Omental fat pad (tissue), 4 donors: Measurements from ENCODE around the gene COL23A1. TPM values are rescaled to one million over a fixed set of nuclear protein-coding genes. Genes with fewer than 3 reads are reported as not detected.

ENCODE experiments used
- ATAC-seq: fragments of 150-250 bp; one replicate; pipeline ENCODE4 v1.9.1; 2016; ENCODE audit warnings: mild to moderate bottlenecking, moderate library complexity; ENCODE audit not compliant: low FRiP score
- DNase-seq: peaks from one replicate; pipeline ENCODE4 v3.0.0-alpha.2; 2019; ENCODE audit warnings: low spot score
- total RNA-seq, 4 donors: library from RNA; depleted of rRNA; stranded (reverse); fragments of >200 nt; gene quantifications; one replicate each; pipeline ENCODE4 v1.1.0, GENCODE V29; 2016
- TF ChIP-seq, protein P1 (sequence below), 3 donors: fragments of 450-650 bp; IDR thresholded peaks; one replicate each; pipeline ENCODE4 v1.5.1; 2016 to 2017; ENCODE audit warnings: antibody characterized with exemption in 3 of 3, mild to moderate bottlenecking in 3 of 3, moderate library complexity in 2 of 3

The COL23A1 gene
- total RNA-seq, 4 donors from 2014 or later: 0.12 to 1.0 (median 0.49) TPM

DNA sequence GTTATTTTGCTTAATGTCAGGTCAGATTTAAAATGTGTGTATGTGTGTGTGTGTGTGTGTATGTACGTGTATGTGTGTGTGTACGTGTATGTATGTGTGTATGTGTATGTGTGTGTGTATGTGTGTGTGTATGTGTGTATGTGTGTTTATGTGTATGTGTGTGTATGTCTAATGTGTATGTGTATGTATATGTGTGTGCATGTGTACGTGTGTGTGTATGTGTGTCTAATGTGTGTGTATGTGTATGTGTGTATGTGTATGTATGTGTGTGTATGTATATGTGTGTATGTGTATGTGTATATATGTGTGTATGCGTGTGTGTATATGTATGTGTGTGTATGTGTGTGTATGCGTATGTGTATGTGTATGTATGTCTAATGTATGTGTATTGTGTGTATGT is 232.5 kb downstream of the COL23A1 start:
- ATAC-seq (no peak), DNase-seq (no peak)
- TF ChIP-seq, protein P1, sequence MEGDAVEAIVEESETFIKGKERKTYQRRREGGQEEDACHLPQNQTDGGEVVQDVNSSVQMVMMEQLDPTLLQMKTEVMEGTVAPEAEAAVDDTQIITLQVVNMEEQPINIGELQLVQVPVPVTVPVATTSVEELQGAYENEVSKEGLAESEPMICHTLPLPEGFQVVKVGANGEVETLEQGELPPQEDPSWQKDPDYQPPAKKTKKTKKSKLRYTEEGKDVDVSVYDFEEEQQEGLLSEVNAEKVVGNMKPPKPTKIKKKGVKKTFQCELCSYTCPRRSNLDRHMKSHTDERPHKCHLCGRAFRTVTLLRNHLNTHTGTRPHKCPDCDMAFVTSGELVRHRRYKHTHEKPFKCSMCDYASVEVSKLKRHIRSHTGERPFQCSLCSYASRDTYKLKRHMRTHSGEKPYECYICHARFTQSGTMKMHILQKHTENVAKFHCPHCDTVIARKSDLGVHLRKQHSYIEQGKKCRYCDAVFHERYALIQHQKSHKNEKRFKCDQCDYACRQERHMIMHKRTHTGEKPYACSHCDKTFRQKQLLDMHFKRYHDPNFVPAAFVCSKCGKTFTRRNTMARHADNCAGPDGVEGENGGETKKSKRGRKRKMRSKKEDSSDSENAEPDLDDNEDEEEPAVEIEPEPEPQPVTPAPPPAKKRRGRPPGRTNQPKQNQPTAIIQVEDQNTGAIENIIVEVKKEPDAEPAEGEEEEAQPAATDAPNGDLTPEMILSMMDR (IDR thresholded peaks at IDR 0.05): no peak

DNA sequence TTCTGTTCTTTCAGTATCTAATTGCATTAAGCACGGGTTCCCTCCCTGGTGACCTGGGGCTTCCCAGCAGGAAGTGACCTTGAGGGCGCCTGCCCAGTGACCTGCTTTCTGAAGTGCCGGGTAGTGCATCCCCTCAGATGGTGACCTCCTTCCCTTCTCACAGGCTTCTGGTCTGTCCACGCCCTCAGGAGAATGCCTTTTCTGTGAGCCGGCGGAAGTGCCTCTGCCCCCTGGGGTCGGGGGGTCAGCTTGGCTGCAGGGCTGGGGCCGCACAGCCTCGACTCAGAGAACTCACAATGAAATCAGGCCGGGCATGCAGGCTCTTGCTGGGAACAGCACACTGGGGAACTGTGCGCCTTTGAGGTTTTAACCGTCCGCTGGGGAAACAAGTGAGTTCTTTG is 233.1 kb downstream of the COL23A1 start:
- no peak for DNase-seq
- TF ChIP-seq, protein P1 (IDR thresholded peaks at IDR 0.05): no peak
- no peak for ATAC-seq

DNA sequence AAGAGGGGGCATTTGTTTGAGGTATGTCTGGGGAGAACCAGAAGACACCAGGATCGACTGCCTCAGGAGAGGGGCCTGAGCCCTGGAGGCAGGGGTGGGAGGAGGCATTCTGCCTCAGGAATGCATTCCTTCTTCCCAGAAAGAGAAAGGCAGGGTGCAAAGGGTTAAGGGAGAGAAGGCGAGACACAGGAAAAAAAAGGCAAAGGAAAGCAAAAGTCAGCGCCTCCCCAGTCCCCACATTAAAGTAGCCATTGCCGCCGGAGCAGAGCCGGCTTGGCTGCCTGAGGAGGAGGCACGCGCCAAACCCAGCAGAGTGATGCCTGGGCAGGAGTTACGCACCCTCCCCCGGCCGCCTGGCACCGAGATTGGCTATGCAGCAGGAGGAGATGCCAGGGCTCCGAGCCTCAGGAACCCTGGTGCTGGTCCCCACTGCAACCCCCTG is 233.7 kb downstream of the COL23A1 start:
- TF ChIP-seq, protein P1 (IDR thresholded peaks at IDR 0.05): no peak
- ATAC-seq (no peak), DNase-seq (no peak)

GRCh38 chr5:178355671-178356070 is 234.5 kb downstream of the COL23A1 start:
- TF ChIP-seq, protein P1 (IDR thresholded peaks at IDR 0.05): no peak
- DNase-seq (no peak), ATAC-seq (no peak)

DNA sequence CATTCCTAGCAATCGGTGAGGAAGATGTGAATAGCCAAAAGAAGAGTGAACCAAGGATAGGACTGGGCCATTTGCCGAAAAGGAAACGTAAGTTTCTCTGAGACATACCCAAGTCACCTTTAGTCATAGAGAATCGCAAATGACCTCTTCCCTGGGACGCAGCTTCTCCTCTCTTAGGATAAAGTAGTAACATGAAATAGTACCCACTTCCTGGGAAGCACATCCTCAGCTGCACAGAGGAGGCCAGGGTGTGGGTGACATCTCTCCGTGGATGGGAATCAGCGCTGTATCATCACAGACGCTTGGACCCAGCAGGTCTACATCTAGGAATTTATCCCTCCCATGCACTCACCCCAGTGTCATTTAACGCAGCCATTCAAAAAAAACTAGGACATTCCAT is 236.7 kb downstream of the COL23A1 start:
- DNase-seq (no peak), ATAC-seq (no peak)
- TF ChIP-seq, protein P1 (IDR thresholded peaks at IDR 0.05): no peak

GRCh38 chr5:178352035-178352349 is 238.2 kb downstream of the COL23A1 start:
- DNase-seq: no peak
- ATAC-seq: no peak
- TF ChIP-seq, protein P1 (IDR thresholded peaks at IDR 0.05): no peak

GRCh38 chr5:178351221-178352034 is 238.8 kb downstream of the COL23A1 start:
- DNase-seq (no peak), ATAC-seq (no peak)
- TF ChIP-seq, protein P1 (IDR thresholded peaks at IDR 0.05): no peak
